GM19099 (cell line): ENCODE results near the gene SWAP70.

Experiments used
- POLR2A ChIP-seq: IDR thresholded peaks from 3 replicates; pipeline ENCODE4 v1.6.1; 2011; ENCODE audit warnings: low read depth; ENCODE audit not compliant: insufficient read length; ENCODE audit errors: extremely low read depth

Gene SWAP70

GRCh38 chr11:9663699-9664275 lies at the start of gene SWAP70:
Gene SWAP70, plus strand, starts transcription at chr11:9664077. Its CDS starts 103 bp downstream, at chr11:9664180.
- peak; percentile 90 for TF ChIP-seq POLR2A

GRCh38 chr11:9615031-9615451 lies 48.8 kb upstream of the SWAP70 start:
- TF ChIP-seq POLR2A, result peak; percentile 4

GRCh38 chr11:9616042-9616675 lies 47.7 kb upstream of the SWAP70 start:
- TF ChIP-seq POLR2A, result no peak

GRCh38 chr11:9616858-9617257 lies 47.0 kb upstream of the SWAP70 start:
- TF ChIP-seq POLR2A, result no peak

GRCh38 chr11:9617940-9618339 lies 45.9 kb upstream of the SWAP70 start:
- no peak for TF ChIP-seq POLR2A

- no peak for TF ChIP-seq POLR2A
These were observed 44.9 kb upstream of the SWAP70 start for GRCh38 chr11:9619004-9619403.

GRCh38 chr11:9619971-9620370 lies 43.9 kb upstream of the SWAP70 start:
- TF ChIP-seq POLR2A, result no peak

GRCh38 chr11:9624448-9624847 lies 39.4 kb upstream of the SWAP70 start:
- no peak for TF ChIP-seq POLR2A

GRCh38 chr11:9625162-9625561 lies 38.7 kb upstream of the SWAP70 start:
- no peak for TF ChIP-seq POLR2A

GRCh38 chr11:9625728-9626127 lies 38.1 kb upstream of the SWAP70 start:
- no peak for TF ChIP-seq POLR2A

- TF ChIP-seq POLR2A, result no peak
These were observed 37.1 kb upstream of the SWAP70 start for GRCh38 chr11:9626496-9627394.

GRCh38 chr11:9629064-9629463 lies 34.8 kb upstream of the SWAP70 start:
- TF ChIP-seq POLR2A, result no peak

- TF ChIP-seq POLR2A, result no peak
These were observed 30.2 kb upstream of the SWAP70 start for GRCh38 chr11:9633679-9634078.

GRCh38 chr11:9636691-9637090 lies 27.2 kb upstream of the SWAP70 start:
- no peak for TF ChIP-seq POLR2A

GRCh38 chr11:9639099-9639498 lies 24.8 kb upstream of the SWAP70 start:
- no peak for TF ChIP-seq POLR2A

- TF ChIP-seq POLR2A, result no peak
These were observed 23.9 kb upstream of the SWAP70 start for GRCh38 chr11:9639985-9640384.

GRCh38 chr11:9642894-9643293 lies 21.0 kb upstream of the SWAP70 start:
- no peak for TF ChIP-seq POLR2A

GRCh38 chr11:9643751-9644150 lies 20.1 kb upstream of the SWAP70 start:
- TF ChIP-seq POLR2A, result no peak
